IMR-90 (cell line): Measurements from ENCODE around the gene TATDN2. TPM values are rescaled to one million over a fixed set of nuclear protein-coding genes. Genes with fewer than 3 reads are reported as not detected.

Experiments used
- ATAC-seq: fragments of 200-7000 bp; cut with Tn5 transposase; 2 replicates; pipeline ENCODE4 v1.9.1; 2020; ENCODE audit warnings: low read depth, mild to moderate bottlenecking, moderate library complexity
- BruUV-seq: library from RNA; stranded (reverse); fragments of 400-500 nt; replicated peaks from 2 replicates; lab custom pipeline; 2021; lab: Mats Ljungman, UMichigan
- CTCF ChIA-PET: fragments of 300-600 bp; formaldehyde crosslinking; extraction: SDS; loops from one replicate; lab custom pipeline; 2021; ENCODE audit warnings: antibody characterized with exemption; lab: Yijun Ruan, JAX
- POLR2A ChIA-PET: fragments of 300-600 bp; sonication (Branson Sonifier 250); formaldehyde crosslinking; loops from one replicate; lab custom pipeline; 2022; ENCODE audit warnings: antibody characterized with exemption; ENCODE audit not compliant: unreplicated experiment; lab: Charles Lee
- DNase-seq: peaks from one replicate; pipeline ENCODE4 v3.0.0; 2013
- H2AFZ ChIP-seq: replicated peaks from 2 replicates; pipeline ENCODE3; 2013; ENCODE audit warnings: low read length, mild to moderate bottlenecking; ENCODE audit not compliant: poor library complexity
- H2AK5ac ChIP-seq: 2 replicates; pipeline ENCODE4 v1.6.1; 2013; ENCODE audit warnings: low read depth, low read length, inconsistent platforms
- H2AK9ac ChIP-seq: replicated peaks from 2 replicates; pipeline ENCODE3; 2013; ENCODE audit warnings: mild to moderate bottlenecking, low read depth, low read length, moderate library complexity; ENCODE audit not compliant: poor library complexity
- H2BK120ac ChIP-seq: 2 replicates; pipeline ENCODE4 v1.6.1; 2013; ENCODE audit warnings: low read depth, low read length, inconsistent platforms
- H2BK15ac ChIP-seq: 3 replicates; pipeline ENCODE4 v1.6.1; 2013; ENCODE audit warnings: low read depth, low read length, inconsistent platforms
- H2BK20ac ChIP-seq: 2 replicates; pipeline ENCODE4 v1.6.1; 2013; ENCODE audit warnings: low read depth, mild to moderate bottlenecking, inconsistent platforms, low read length, moderate library complexity
- H2BK5ac ChIP-seq: 2 replicates; pipeline ENCODE4 v1.6.1; 2013; ENCODE audit warnings: mild to moderate bottlenecking, low read depth, low read length, inconsistent platforms; ENCODE audit not compliant: poor library complexity, severe bottlenecking
- H3K14ac ChIP-seq: replicated peaks from 2 replicates; pipeline ENCODE4 v1.6.1; 2013; ENCODE audit warnings: low read depth, low read length, inconsistent platforms
- H3K18ac ChIP-seq: 2 replicates; pipeline ENCODE4 v1.6.1; 2013; ENCODE audit warnings: low read depth, low read length, control low read depth
- H3K23ac ChIP-seq: 2 replicates; pipeline ENCODE4 v1.6.1; 2013; ENCODE audit warnings: low read depth, low read length, inconsistent platforms
- H3K27ac ChIP-seq: 2 replicates; pipeline ENCODE4 v1.5.1; 2013; ENCODE audit warnings: mild to moderate bottlenecking, control low read depth, low read length; ENCODE audit not compliant: insufficient read depth
- H3K27me3 ChIP-seq: 2 replicates; pipeline ENCODE4 v1.6.1; 2013; ENCODE audit warnings: low read length; ENCODE audit not compliant: control insufficient read depth, insufficient read depth
- H3K36me3 ChIP-seq: 2 replicates; pipeline ENCODE4 v1.6.1; 2013; ENCODE audit warnings: low read length, mixed read lengths; ENCODE audit not compliant: control insufficient read depth, insufficient read depth
- H3K4ac ChIP-seq: 2 replicates; pipeline ENCODE4 v1.6.1; 2013; ENCODE audit warnings: low read depth, low read length, inconsistent platforms
- H3K4me1 ChIP-seq: 2 replicates; pipeline ENCODE4 v1.6.1; 2013; ENCODE audit warnings: low read length, mixed read lengths; ENCODE audit not compliant: control insufficient read depth, insufficient read depth
- H3K4me2 ChIP-seq: 2 replicates; pipeline ENCODE4 v1.6.1; 2013; ENCODE audit warnings: low read depth, mild to moderate bottlenecking, control low read depth, low read length, moderate library complexity
- H3K4me3 ChIP-seq: 2 replicates; pipeline ENCODE4 v1.5.1; 2013; ENCODE audit warnings: low read depth, mild to moderate bottlenecking, control low read depth, low read length, moderate library complexity; ENCODE audit not compliant: insufficient read depth
- H3K56ac ChIP-seq: 2 replicates; pipeline ENCODE4 v1.6.1; 2013; ENCODE audit warnings: low read length, inconsistent platforms; ENCODE audit not compliant: insufficient read depth; ENCODE audit errors: extremely low read depth
- H3K79me1 ChIP-seq, 2 experiments: 2 replicates each; pipeline ENCODE4 v1.6.1; 2013; ENCODE audit warnings: low read length in 2 of 2, inconsistent platforms in 1 of 2, low read depth in 1 of 2
- H3K9ac ChIP-seq: 2 replicates; pipeline ENCODE4 v1.6.1; 2013; ENCODE audit warnings: low read depth, low read length, control low read depth
- H3K9me1 ChIP-seq: 2 replicates; pipeline ENCODE4 v1.6.1; 2013; ENCODE audit warnings: low read length, inconsistent platforms; ENCODE audit not compliant: insufficient read depth
- H3K9me3 ChIP-seq: 2 replicates; pipeline ENCODE4 v1.6.1; 2013; ENCODE audit warnings: low read length; ENCODE audit not compliant: control insufficient read depth, insufficient read depth
- H4K20me1 ChIP-seq: 2 replicates; pipeline ENCODE4 v1.6.1; 2013; ENCODE audit warnings: low read length, inconsistent platforms; ENCODE audit not compliant: insufficient read depth
- H4K5ac ChIP-seq: 2 replicates; pipeline ENCODE4 v1.6.1; 2013; ENCODE audit warnings: mild to moderate bottlenecking, low read depth, low read length, control low read depth
- H4K8ac ChIP-seq, 2 experiments: 2 replicates each; pipeline ENCODE4 v1.6.1; 2013; ENCODE audit warnings: low read depth in 2 of 2, low read length in 2 of 2, control low read depth in 1 of 2, inconsistent platforms in 1 of 2
- H4K91ac ChIP-seq: 2 replicates; pipeline ENCODE4 v1.6.1; 2013; ENCODE audit warnings: low read depth, low read length, inconsistent platforms; ENCODE audit not compliant: insufficient read depth
- BHLHE40 ChIP-seq: fragments of 150-350 bp; IDR thresholded peaks from 2 replicates; pipeline ENCODE4 v1.6.1; 2016; ENCODE audit warnings: mild to moderate bottlenecking, low read depth, low read length
- CEBPB ChIP-seq: IDR thresholded peaks from 2 replicates; pipeline ENCODE4 v1.6.1; 2012; ENCODE audit warnings: low read depth, low read length, improper control_type of control experiment
- CHD1 ChIP-seq: IDR thresholded peaks from 2 replicates; pipeline ENCODE4 v1.6.1; 2012; ENCODE audit warnings: low read depth, low read length, improper control_type of control experiment
- CTCF ChIP-seq: conservative IDR thresholded peaks from 2 replicates; pipeline ENCODE4 v1.5.1; 2012; ENCODE audit warnings: mild to moderate bottlenecking, low read depth, low read length, improper control_type of control experiment
- FOS ChIP-seq: fragments of 150-350 bp; IDR thresholded peaks from 2 replicates; pipeline ENCODE4 v1.6.1; 2016; ENCODE audit warnings: low read depth, low read length
- MAFK ChIP-seq: IDR thresholded peaks from 2 replicates; pipeline ENCODE4 v1.6.1; 2012; ENCODE audit warnings: low read depth, low read length, improper control_type of control experiment
- MAZ ChIP-seq: IDR thresholded peaks from 2 replicates; pipeline ENCODE4 v1.6.1; 2012; ENCODE audit warnings: low read depth, mild to moderate bottlenecking, low read length, improper control_type of control experiment, moderate library complexity, borderline replicate concordance
- MXI1 ChIP-seq: IDR thresholded peaks from 2 replicates; pipeline ENCODE4 v1.6.1; 2012; ENCODE audit warnings: low read depth, mild to moderate bottlenecking, low read length, moderate library complexity, borderline replicate concordance
- RAD21 ChIP-seq: IDR thresholded peaks from 2 replicates; pipeline ENCODE4 v1.6.1; 2012; ENCODE audit warnings: low read length, improper control_type of control experiment
- RCOR1 ChIP-seq: IDR thresholded peaks from 2 replicates; pipeline ENCODE4 v1.6.1; 2012; ENCODE audit warnings: mild to moderate bottlenecking, low read length, improper control_type of control experiment; ENCODE audit not compliant: insufficient replicate concordance
- SMC3 ChIP-seq: fragments of 150-350 bp; IDR thresholded peaks from 2 replicates; pipeline ENCODE4 v1.6.1; 2016; ENCODE audit warnings: low read depth, mild to moderate bottlenecking, antibody characterized with exemption, low read length, moderate library complexity
- USF2 ChIP-seq: fragments of 150-350 bp; IDR thresholded peaks from 2 replicates; pipeline ENCODE4 v1.6.1; 2017; ENCODE audit warnings: mild to moderate bottlenecking, antibody characterized with exemption, low read length, low read depth
- WGBS, 2 experiments: methylation state at CpG; one replicate each; pipeline versions ENCODE4 v1.1.5 to v1.1.7; 2013; ENCODE audit warnings: missing lambda C conversion rate in 2 of 2; ENCODE audit not compliant: insufficient read length in 1 of 2; ENCODE audit errors: extremely low coverage in 2 of 2; 5-methylcytosine and 5-hydroxymethylcytosine counted together
- dilution Hi-C: fragments of 300-500 bp; cut with HindIII; formaldehyde crosslinking; loops from one replicate; pipeline ENCODE4 v1.14.3; 2018; ENCODE audit warnings: low sequenced_read_pairs; ENCODE audit not compliant: unreplicated experiment
- in situ Hi-C: fragments of 300-500 bp; cut with MboI; formaldehyde crosslinking; loops from 3 replicates; pipeline ENCODE4 v1.14.3; 2019; ENCODE audit warnings: low sequenced_read_pairs, inconsistent platforms, mixed read lengths
- intact Hi-C: fragments of 100-400 bp; cut with micrococcal nuclease; formaldehyde crosslinking; loops from 2 replicates; pipeline ENCODE4 v1.10.0; 2022
- polyA plus RNA-seq, 3 experiments: library from polyadenylated mRNA; depleted of rRNA; stranded (reverse); fragments of >200 nt; gene quantifications; 2 replicates each; pipeline ENCODE4 v1.2.3, GENCODE V29; 2012; ENCODE audit warnings: low replicate concordance in 1 of 3
- total RNA-seq: library from RNA; depleted of rRNA; stranded (reverse); fragments of >200 nt; gene quantifications from 2 replicates; pipeline ENCODE4 v1.2.3, GENCODE V29; 2012

Gene TATDN2
- total and polyA plus RNA-seq, 2 of the 4 experiments (the other 2 are of a cell fraction), result 9.0 to 18.8 TPM

- Histone ChIP-seq H3K18ac (no peak overlapping the region), H3K56ac (no peak overlapping the region), H3K9ac (no peak overlapping the region), H3K23ac (no peak overlapping the region), H2BK15ac (no peak overlapping the region), H3K36me3 (peaks cover 24% of the 10 kb centered on the region), H3K27ac (no peak overlapping the region), H4K8ac (no peak overlapping the region), H3K4me1 (no peaks in the 10 kb centered on the region), H3K4me3 (no peak overlapping the region), H2AFZ (no peak overlapping the region), H2AK9ac (peak overlapping the region; percentile 9), H3K79me1 (no peaks in the 10 kb centered on the region; a peak in 1 of 4 replicates), H3K4me2 (no peak overlapping the region), H3K4ac (no peak overlapping the region), H2BK5ac (no peak overlapping the region), H2BK20ac (no peak overlapping the region), H3K27me3 (no peaks in the 10 kb centered on the region), H4K5ac (no peak overlapping the region), H4K20me1 (no peaks in the 10 kb centered on the region), H3K9me1 (peaks cover 3% of the 10 kb centered on the region; the same call in 1 of the 2 replicates), H2BK120ac (no peak overlapping the region), H3K9me3 (no peaks in the 10 kb centered on the region), H2AK5ac (no peak overlapping the region), H3K14ac (no peak overlapping the region), H4K91ac (no peak overlapping the region)
- dilution Hi-C loops, result no loop called here
- ATAC-seq (no peak), DNase-seq (no peak)
- TF ChIP-seq MXI1 (no peak), CEBPB (no peak), CTCF (no peak), MAFK (no peak), RCOR1 (no peak), CHD1 (no peak), SMC3 (no peak), BHLHE40 (no peak), MAZ (no peak), FOS (no peak), USF2 (no peak), RAD21 (no peak)
- no TSS peak for BruUV-seq
- in situ Hi-C loops, result no loop called here
- intact Hi-C loops, result loop anchor here (10.0 kb wide), 1 partner anchor 444 kb away; the partner anchor contains the start of gene RPUSD3
- POLR2A ChIA-PET, result no interaction called here
- CTCF ChIA-PET, result no interaction called here
- WGBS, 2 experiments, result 81% methylated on average over 6 of the region's 9 CpGs; no CpG with 5 or more reads in 1 of the 2 experiments
These were observed 40.8 kb downstream of the TATDN2 start for GRCh38 chr3:10289077-10289476.
